Measurements from ENCODE around the gene OSBPL9.

OSBPL9 gene

GRCh38 chr1:51752073-51752948 is 135.4 kb downstream of the OSBPL9 start:
- H3K27me3 ChIP-seq (replicated peaks; ENCODE audit: insufficient read depth, low read length): no peaks in the 10 kb centered on the region
- no peaks in the 10 kb centered on the region for H4K20me1 ChIP-seq (ENCODE audit: insufficient read depth, low read length)
- H3K9ac ChIP-seq (ENCODE audit: low read length): no peak overlapping the region
- no peaks in the 10 kb centered on the region for H3K9me3 ChIP-seq (replicated peaks; ENCODE audit: insufficient read depth, low read length)
- no peak for TF ChIP-seq CTCF (IDR thresholded peaks at IDR 0.05; ENCODE audit: low read length)
- TF ChIP-seq EZH2phosphoT487 (IDR thresholded peaks at IDR 0.05; ENCODE audit: low read length): no peak
- no peak for TF ChIP-seq EZH2 (optimal IDR thresholded peaks at IDR 0.05; ENCODE audit: low read depth, low read length)
- H2AFZ ChIP-seq (ENCODE audit: low read length): no peak overlapping the region
- H3F3A ChIP-seq (ENCODE audit: insufficient read depth, low read length): no peaks in the 10 kb centered on the region; the same call in 1 of the 2 replicates
- H3K4me2 ChIP-seq (ENCODE audit: low read depth, low read length): no peak overlapping the region
- no peak for DNase-seq
- no peak overlapping the region for H3K27ac ChIP-seq (ENCODE audit: low read length)
- peaks cover 26% of the 10 kb centered on the region; the same call in 1 of the 2 replicates for H3K79me2 ChIP-seq (ENCODE audit: low read length)
- H3K4me3 ChIP-seq (ENCODE audit: low read length): no peak overlapping the region
- H3K4me1 ChIP-seq (ENCODE audit: low read length): peaks cover 10% of the 10 kb centered on the region
- no peaks in the 10 kb centered on the region for H3K9me2 ChIP-seq (replicated peaks; ENCODE audit: insufficient read depth, low read length)
- H3K36me3 ChIP-seq (replicated peaks; ENCODE audit: insufficient read depth, low read length): peaks cover 10% of the 10 kb centered on the region; the same call in 1 of the 2 replicates

GRCh38 chr1:51753969-51754368 is 137.1 kb downstream of the OSBPL9 start:
- Histone ChIP-seq H3K9me2 (replicated peaks; ENCODE audit: insufficient read depth, low read length) (no peaks in the 10 kb centered on the region), H3K36me3 (replicated peaks; ENCODE audit: insufficient read depth, low read length) (peaks cover 10% of the 10 kb centered on the region; the same call in 1 of the 2 replicates), H3K4me1 (ENCODE audit: low read length) (peaks cover 10% of the 10 kb centered on the region), H3K4me2 (ENCODE audit: low read depth, low read length) (peak overlapping the region; percentile 29), H3K79me2 (ENCODE audit: low read length) (peaks cover 26% of the 10 kb centered on the region; the same call in 1 of the 2 replicates), H4K20me1 (ENCODE audit: insufficient read depth, low read length) (no peaks in the 10 kb centered on the region), H3K9me3 (replicated peaks; ENCODE audit: insufficient read depth, low read length) (no peaks in the 10 kb centered on the region), H3K4me3 (ENCODE audit: low read length) (no peak overlapping the region), H3K9ac (ENCODE audit: low read length) (no peak overlapping the region), H3F3A (ENCODE audit: insufficient read depth, low read length) (no peaks in the 10 kb centered on the region; the same call in 1 of the 2 replicates), H3K27ac (ENCODE audit: low read length) (peak overlapping the region; percentile 14; the same call in 1 of the 2 replicates), H3K27me3 (replicated peaks; ENCODE audit: insufficient read depth, low read length) (no peaks in the 10 kb centered on the region), H2AFZ (ENCODE audit: low read length) (no peak overlapping the region)
- TF ChIP-seq EZH2 (optimal IDR thresholded peaks at IDR 0.05; ENCODE audit: low read depth, low read length): no peak
- no peak for TF ChIP-seq EZH2phosphoT487 (IDR thresholded peaks at IDR 0.05; ENCODE audit: low read length)
- TF ChIP-seq CTCF (IDR thresholded peaks at IDR 0.05; ENCODE audit: low read length): 0 out of 2 replicates have a peak, but pooled peaks have one; percentile 6
- peak; percentile 37 for DNase-seq

GRCh38 chr1:51754666-51755065 is 137.8 kb downstream of the OSBPL9 start:
- DNase-seq: no peak
- Histone ChIP-seq H4K20me1 (ENCODE audit: insufficient read depth, low read length) (no peaks in the 10 kb centered on the region), H3K36me3 (replicated peaks; ENCODE audit: insufficient read depth, low read length) (peaks cover 10% of the 10 kb centered on the region; the same call in 1 of the 2 replicates), H3K79me2 (ENCODE audit: low read length) (peaks cover 26% of the 10 kb centered on the region; the same call in 1 of the 2 replicates), H3K27ac (ENCODE audit: low read length) (no peak overlapping the region), H3K9me2 (replicated peaks; ENCODE audit: insufficient read depth, low read length) (no peaks in the 10 kb centered on the region), H3F3A (ENCODE audit: insufficient read depth, low read length) (no peaks in the 10 kb centered on the region), H3K9me3 (replicated peaks; ENCODE audit: insufficient read depth, low read length) (no peaks in the 10 kb centered on the region), H3K27me3 (replicated peaks; ENCODE audit: insufficient read depth, low read length) (no peaks in the 10 kb centered on the region), H2AFZ (ENCODE audit: low read length) (no peak overlapping the region), H3K4me2 (ENCODE audit: low read depth, low read length) (no peak overlapping the region), H3K9ac (ENCODE audit: low read length) (no peak overlapping the region), H3K4me1 (ENCODE audit: low read length) (peaks cover 10% of the 10 kb centered on the region), H3K4me3 (ENCODE audit: low read length) (no peak overlapping the region)
- TF ChIP-seq EZH2 (optimal IDR thresholded peaks at IDR 0.05; ENCODE audit: low read depth, low read length) (no peak), CTCF (IDR thresholded peaks at IDR 0.05; ENCODE audit: low read length) (no peak), EZH2phosphoT487 (IDR thresholded peaks at IDR 0.05; ENCODE audit: low read length) (no peak)

Data from MM.1S (cell line).